Measurements from ENCODE around the gene CPVL. TPM values are rescaled to one million over a fixed set of nuclear protein-coding genes. Genes with fewer than 3 reads are reported as not detected.
A peak's percentile ranks its signal among the peaks of the same experiment; 100 is the strongest.

The CPVL gene
- total and polyA plus RNA-seq, 11 donors: 68.8 to 247 (median 134) TPM

DNA sequence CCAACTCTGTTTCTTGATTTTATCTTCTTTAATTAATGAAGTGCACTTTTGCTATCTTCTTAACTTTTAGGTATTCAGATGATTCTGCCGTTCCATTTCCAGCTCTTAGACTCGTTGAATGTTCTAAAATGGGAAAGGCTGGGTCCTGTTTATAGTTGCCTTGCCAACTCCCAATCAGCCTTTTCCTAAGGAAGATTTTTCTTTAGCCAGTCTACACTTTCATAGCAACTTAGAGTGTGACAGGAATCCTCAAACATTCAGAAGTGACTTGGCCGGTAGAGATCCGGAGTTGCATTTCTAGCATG, 165.2 kb downstream of the CPVL start:
- TF ChIP-seq, protein P1, sequence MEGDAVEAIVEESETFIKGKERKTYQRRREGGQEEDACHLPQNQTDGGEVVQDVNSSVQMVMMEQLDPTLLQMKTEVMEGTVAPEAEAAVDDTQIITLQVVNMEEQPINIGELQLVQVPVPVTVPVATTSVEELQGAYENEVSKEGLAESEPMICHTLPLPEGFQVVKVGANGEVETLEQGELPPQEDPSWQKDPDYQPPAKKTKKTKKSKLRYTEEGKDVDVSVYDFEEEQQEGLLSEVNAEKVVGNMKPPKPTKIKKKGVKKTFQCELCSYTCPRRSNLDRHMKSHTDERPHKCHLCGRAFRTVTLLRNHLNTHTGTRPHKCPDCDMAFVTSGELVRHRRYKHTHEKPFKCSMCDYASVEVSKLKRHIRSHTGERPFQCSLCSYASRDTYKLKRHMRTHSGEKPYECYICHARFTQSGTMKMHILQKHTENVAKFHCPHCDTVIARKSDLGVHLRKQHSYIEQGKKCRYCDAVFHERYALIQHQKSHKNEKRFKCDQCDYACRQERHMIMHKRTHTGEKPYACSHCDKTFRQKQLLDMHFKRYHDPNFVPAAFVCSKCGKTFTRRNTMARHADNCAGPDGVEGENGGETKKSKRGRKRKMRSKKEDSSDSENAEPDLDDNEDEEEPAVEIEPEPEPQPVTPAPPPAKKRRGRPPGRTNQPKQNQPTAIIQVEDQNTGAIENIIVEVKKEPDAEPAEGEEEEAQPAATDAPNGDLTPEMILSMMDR (IDR thresholded peaks at IDR 0.05): no peak
- TF ChIP-seq POLR2A (IDR thresholded peaks at IDR 0.05): no peak
- 57 to 65% (median 63%) methylated on average over 4 of the region's 4 CpGs for WGBS, 4 donors
- Histone ChIP-seq H3K27me3 (no peaks in the 10 kb centered on the region), H3K4me1 (peaks cover 0 to 36% (median 11%) of the 10 kb centered on the region in 12 donors), H3K4me3 (no peak overlapping the region), H3K27ac (peak overlapping the region in 3 of 12 donors; percentile 8 to 44 (median 32)), H3K36me3 (no peaks in the 10 kb centered on the region), H3K9me3 (no peaks in the 10 kb centered on the region)
- DNase-seq (no peak), ATAC-seq (no peak)
- intact Hi-C loops (cut with DNase I): no loop called here

DNA sequence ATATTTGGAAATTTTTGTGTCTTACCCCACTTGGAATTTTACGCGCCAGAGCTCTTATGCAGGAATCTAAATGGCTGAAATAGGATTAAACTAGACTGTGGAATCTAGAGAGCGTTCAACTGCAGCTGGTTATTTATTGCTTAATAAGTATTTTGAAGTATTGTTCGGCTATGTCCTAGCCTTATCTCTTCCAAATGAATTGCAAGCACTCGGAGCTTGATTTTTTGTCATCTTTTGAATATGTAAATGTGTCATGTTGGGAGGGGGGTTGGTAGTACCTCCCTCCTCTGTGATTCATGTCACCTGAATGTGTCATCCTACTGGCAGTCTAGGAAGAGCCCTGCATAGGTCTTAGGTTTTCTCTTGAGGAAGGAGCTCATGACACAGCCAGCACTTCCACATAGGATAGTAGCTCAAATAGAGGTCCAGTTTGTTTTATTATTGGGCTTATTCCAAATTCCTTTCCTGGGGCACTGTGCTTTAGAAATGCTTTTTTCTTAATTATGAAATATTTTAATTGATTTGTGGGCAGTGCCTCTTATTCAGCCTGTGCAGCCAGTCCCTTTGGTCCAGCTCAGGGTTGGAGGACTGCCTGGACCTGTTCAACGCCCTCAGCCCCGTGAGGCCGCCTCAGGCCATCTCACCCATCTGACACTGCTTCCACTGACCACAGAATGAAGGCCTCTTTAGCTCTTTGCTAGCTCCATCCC, 165.7 kb downstream of the CPVL start:
- H3K36me3 ChIP-seq: no peaks in the 10 kb centered on the region
- ATAC-seq (peak in 1 of 4 donors; percentile 33), DNase-seq (peak in 1 of 5 donors; percentile 36)
- intact Hi-C loops (cut with DNase I): no loop called here
- TF ChIP-seq POLR2A (IDR thresholded peaks at IDR 0.05): no peak
- TF ChIP-seq, protein P1 (IDR thresholded peaks at IDR 0.05): no peak
- peak overlapping the region in 7 of 12 donors; percentile 8 to 44 (median 12) for H3K27ac ChIP-seq
- H3K27me3 ChIP-seq: no peaks in the 10 kb centered on the region
- H3K4me3 ChIP-seq: no peak overlapping the region
- H3K4me1 ChIP-seq: peaks cover 0 to 31% (median 7%) of the 10 kb centered on the region in 12 donors
- H3K9me3 ChIP-seq: no peaks in the 10 kb centered on the region
- 83 to 86% (median 84%) methylated on average over 8 of the region's 8 CpGs for WGBS, 4 donors

DNA sequence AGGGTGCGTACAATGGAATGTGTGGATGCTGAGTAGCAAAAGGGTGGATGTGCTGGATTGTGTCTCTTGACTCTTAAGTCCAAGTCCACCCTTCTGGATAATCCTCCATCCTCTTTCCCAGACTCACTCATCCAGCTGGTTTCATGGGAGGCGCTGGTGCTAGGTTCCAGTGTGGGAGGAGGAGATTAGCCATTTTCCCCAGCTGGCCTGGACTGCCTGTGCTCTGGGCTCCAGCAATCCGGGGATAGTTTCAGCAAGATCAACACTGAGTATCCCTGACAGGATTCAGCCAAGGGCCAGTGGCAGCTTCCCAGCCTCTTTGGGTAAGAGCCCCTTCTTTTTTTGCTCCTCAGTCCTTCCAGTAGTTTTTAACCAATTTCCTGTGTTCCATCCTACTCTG, 166.6 kb downstream of the CPVL start:
- H3K27ac ChIP-seq: peak overlapping the region in 3 of 12 donors; percentile 8 to 18 (median 12)
- intact Hi-C loops (cut with DNase I): no loop called here
- TF ChIP-seq, protein P1 (IDR thresholded peaks at IDR 0.05): no peak
- TF ChIP-seq POLR2A (IDR thresholded peaks at IDR 0.05): no peak
- no peak overlapping the region for H3K4me3 ChIP-seq
- peak; percentile 63 to 86 (median 84) for ATAC-seq
- no peaks in the 10 kb centered on the region for H3K9me3 ChIP-seq
- no peaks in the 10 kb centered on the region for H3K36me3 ChIP-seq
- H3K4me1 ChIP-seq: peaks cover 0 to 23% (median 5%) of the 10 kb centered on the region in 12 donors
- DNase-seq: peak in 4 of 5 donors; percentile 52 to 66 (median 58)
- H3K27me3 ChIP-seq: no peaks in the 10 kb centered on the region
- WGBS, 4 donors: 80 to 85% (median 83%) methylated on average over 3 of the region's 3 CpGs

DNA sequence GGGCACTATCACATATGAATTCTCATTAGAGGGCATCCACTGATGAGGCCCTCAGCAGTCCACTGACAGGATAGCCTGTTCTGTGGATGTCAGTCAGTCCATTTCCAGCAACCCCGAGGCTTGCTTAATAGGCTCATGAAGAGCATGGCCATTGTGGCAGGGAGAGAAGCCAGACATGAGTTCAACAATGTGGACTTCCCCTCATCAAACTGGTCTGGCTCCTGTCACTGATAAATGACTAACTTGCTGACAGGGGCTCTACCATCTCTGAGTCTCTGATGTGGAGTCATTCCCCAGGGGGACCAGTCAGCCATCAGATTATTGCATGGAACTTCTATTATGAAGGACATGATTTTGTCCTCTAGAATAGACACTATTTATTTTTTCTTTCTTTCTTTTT, 168.5 kb downstream of the CPVL start:
- H3K27ac ChIP-seq: no peak overlapping the region
- intact Hi-C loops (cut with DNase I): no loop called here
- H3K9me3 ChIP-seq: peaks cover 0 to 14% (median 7%) of the 10 kb centered on the region in 12 donors
- no peak overlapping the region for H3K4me3 ChIP-seq
- no peaks in the 10 kb centered on the region for H3K27me3 ChIP-seq
- WGBS, 4 donors: 20 to 67% (median 38%) methylated on average over 1 of the region's 1 CpG
- no peak for TF ChIP-seq POLR2A (IDR thresholded peaks at IDR 0.05)
- TF ChIP-seq, protein P1 (IDR thresholded peaks at IDR 0.05): no peak
- peaks cover 0 to 13% (median 0%) of the 10 kb centered on the region in 12 donors for H3K4me1 ChIP-seq
- DNase-seq (no peak), ATAC-seq (peak in 2 of 4 donors; percentile 19 to 35)
- no peaks in the 10 kb centered on the region for H3K36me3 ChIP-seq

Measured in heart left ventricle (tissue), 16 donors.